ENCODE data around the gene BLOC1S3.

GRCh38 chr19:45142016-45142725 lies 36.4 kb upstream of the BLOC1S3 start:
- TF ChIP-seq CTCF (IDR thresholded peaks at IDR 0.05) (no peak), POLR2A (IDR thresholded peaks at IDR 0.05) (no peak)

All from suprapubic skin (tissue), 3 donors.